Measurements from ENCODE around the gene ANAPC13.

DNA sequence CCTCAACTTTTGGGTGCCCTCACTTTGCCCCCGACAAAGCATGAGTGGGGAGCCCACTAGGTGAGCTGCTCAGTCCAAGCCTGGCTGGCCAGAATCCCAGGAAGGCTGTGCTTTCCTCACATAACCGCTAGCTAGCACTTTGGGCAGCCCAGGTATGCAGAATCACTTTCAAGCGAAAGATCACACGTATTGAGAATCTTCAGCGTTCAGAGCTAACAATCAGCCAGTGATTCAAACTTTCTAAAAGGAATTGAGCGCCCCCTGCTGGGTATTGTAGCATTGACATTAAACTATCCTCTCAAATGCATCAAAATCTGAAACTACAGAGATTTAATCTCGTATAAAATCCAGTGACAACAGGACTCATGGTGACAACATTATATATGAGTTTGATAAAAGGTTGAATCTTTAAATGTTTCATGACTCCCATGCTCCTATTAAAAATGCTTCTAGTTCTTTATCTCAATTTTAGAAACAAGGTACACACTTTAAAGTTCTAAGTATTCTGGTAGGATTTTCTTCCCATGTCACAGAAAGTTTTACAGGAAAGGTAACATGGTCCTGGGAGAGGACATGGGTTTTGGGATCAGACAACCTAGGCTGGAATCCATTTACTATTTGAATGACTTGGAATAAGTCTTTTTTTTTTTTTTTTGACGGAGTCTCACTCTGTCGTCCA lies 11.8 kb downstream of the ANAPC13 start:
- TF ChIP-seq CTCF (IDR thresholded peaks at IDR 0.05; ENCODE audit: insufficient read depth, low read length, poor library complexity, severe bottlenecking) (peak; percentile 72), EZH2phosphoT487 (conservative IDR thresholded peaks at IDR 0.05; ENCODE audit: low read length) (no peak)
